ENCODE measurements around the gene SBF2.
"Not testable (repeated sequence)": the region's sequence is repeated elsewhere in the genome, so short reads cannot be mapped to it uniquely, and the experiment has no call there.

SBF2 gene

DNA sequence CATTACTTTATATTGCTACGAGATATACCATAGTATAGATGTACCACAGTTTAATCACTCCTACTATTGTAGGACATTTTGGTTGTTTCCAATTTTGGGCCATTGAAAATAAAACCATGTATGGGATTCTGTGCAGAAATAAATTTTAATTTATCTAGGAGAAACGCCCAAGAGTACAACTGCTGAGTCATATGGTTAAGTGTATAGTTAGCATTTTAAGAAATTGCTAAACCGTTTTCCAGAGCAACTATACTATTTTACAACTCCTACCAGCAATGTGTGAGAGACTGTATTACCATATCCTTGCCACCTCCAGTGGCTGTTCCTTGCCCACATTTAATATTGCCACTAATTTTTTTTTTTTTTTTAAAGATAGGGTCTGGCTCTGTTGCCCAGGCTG is 163.1 kb downstream of the SBF2 start:
- Histone ChIP-seq H3K9ac (ENCODE audit: low read depth, low read length) (no peak overlapping the region), H3K27me3 (ENCODE audit: control insufficient read depth, insufficient read depth, low read length) (no peaks in the 10 kb centered on the region), H3K4me3 (ENCODE audit: low read depth, low read length) (no peak overlapping the region), H3K9me3 (ENCODE audit: control insufficient read depth, insufficient read depth, low read length) (0 out of 2 replicates have a peak, but pooled peaks cover 8% of the 10 kb centered on the region), H3K36me3 (ENCODE audit: control insufficient read depth, insufficient read depth, low read length) (no peaks in the 10 kb centered on the region), H3K4me1 (ENCODE audit: control insufficient read depth, insufficient read depth, low read length) (no peaks in the 10 kb centered on the region), H3K27ac (ENCODE audit: low read depth, low read length) (no peak overlapping the region)

DNA sequence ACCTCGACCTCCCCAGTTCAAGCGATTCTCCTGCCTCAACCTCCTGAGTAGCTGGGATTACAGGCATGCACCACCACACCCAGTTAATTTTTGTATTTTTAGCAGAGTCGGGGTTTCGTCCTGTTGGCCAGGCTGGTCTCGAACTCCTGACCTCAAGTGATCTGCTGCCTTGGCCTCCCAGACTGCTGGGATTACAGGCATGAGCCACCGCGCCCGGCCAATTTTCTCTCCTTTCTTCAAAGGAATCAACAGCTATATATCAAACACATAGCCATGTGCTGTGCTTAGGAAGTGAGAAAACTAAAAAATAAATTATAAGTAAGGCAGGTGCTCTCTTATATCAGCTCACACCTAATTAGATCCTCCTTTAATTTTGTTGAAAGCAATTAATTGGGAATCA is 164.8 kb downstream of the SBF2 start:
- not testable (repeated sequence) for H3K27ac ChIP-seq (ENCODE audit: low read depth, low read length); H3K4me3 ChIP-seq (ENCODE audit: low read depth, low read length); H3K9ac ChIP-seq (ENCODE audit: low read depth, low read length); H3K27me3 ChIP-seq (ENCODE audit: control insufficient read depth, insufficient read depth, low read length); H3K9me3 ChIP-seq (ENCODE audit: control insufficient read depth, insufficient read depth, low read length); H3K36me3 ChIP-seq (ENCODE audit: control insufficient read depth, insufficient read depth, low read length); H3K4me1 ChIP-seq (ENCODE audit: control insufficient read depth, insufficient read depth, low read length)

DNA sequence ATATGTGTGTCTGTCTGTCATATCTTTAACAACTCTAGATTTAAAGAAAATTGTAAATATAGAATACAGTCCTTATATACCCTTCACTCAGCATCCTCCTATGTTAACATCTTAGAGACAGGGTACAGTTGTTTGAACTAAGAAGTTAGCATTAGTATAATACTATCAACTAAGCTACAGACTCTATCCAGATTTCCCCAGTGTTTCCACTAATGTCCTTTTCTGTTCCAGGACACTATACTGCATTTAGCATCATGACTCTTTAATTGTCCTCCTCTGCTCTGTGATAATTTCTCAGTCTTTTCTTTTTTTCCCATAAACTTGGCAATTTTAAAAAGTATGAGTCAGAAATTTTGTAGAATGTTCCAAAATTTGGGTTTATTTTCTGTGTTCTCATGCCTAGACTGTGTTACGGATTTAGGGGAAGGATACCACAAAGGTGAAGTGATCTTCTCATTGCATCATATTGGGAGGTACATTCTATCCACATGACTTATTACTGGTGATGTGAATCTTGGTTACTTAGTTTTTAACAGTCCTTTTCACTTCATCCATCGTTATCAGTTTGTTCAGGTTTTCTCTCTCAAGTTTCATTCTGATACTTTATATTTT is 168.4 kb downstream of the SBF2 start:
- H3K4me1 ChIP-seq (ENCODE audit: control insufficient read depth, insufficient read depth, low read length): peaks cover 14% of the 10 kb centered on the region
- H3K27me3 ChIP-seq (ENCODE audit: control insufficient read depth, insufficient read depth, low read length): no peaks in the 10 kb centered on the region
- no peak overlapping the region for H3K4me3 ChIP-seq (ENCODE audit: low read depth, low read length)
- H3K9me3 ChIP-seq (ENCODE audit: control insufficient read depth, insufficient read depth, low read length): no peaks in the 10 kb centered on the region
- no peak overlapping the region for H3K9ac ChIP-seq (ENCODE audit: low read depth, low read length)
- H3K36me3 ChIP-seq (ENCODE audit: control insufficient read depth, insufficient read depth, low read length): no peaks in the 10 kb centered on the region
- H3K27ac ChIP-seq (ENCODE audit: low read depth, low read length): no peak overlapping the region

DNA sequence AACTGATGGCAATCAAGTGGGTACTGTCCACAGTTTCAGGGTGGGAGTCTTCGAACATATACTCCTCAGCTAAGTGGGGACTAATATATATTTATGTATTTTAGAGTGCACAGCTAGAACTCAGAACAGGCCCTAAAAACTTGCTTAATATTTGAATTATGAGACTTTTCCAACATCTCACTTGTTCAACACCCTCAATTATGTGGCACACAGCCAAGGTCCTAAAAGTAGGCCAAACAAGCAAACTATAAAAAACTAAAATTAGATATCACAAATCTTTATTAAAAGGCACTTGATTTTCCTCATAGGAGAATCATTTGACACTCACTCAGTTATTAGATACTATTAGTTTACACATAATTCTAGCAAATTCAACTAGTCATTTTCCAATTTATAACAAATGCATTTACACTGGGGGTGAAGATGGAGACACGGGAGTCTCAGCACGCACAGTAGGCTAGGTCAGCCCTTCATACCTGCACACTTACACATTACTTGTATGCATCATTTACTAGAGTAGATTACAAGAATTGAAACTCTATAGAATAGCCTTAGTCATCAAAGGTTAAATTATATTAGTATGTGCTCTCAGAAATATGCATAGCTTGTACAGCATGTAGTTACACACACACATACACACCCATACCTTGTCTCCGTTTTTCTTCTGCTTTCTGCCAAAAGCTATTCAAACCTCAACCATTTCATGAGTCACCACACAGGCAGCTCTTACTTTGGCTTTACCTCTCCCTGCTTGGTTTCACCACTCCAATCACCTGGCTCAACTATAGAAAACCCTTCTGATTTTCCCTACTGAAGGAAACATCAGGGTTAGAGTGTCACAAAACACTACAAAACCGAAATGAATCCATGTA is 171.5 kb downstream of the SBF2 start:
- H3K36me3 ChIP-seq (ENCODE audit: control insufficient read depth, insufficient read depth, low read length): no peaks in the 10 kb centered on the region
- peaks cover 14% of the 10 kb centered on the region for H3K4me1 ChIP-seq (ENCODE audit: control insufficient read depth, insufficient read depth, low read length)
- H3K27me3 ChIP-seq (ENCODE audit: control insufficient read depth, insufficient read depth, low read length): no peaks in the 10 kb centered on the region
- H3K4me3 ChIP-seq (ENCODE audit: low read depth, low read length): no peak overlapping the region
- no peak overlapping the region for H3K9ac ChIP-seq (ENCODE audit: low read depth, low read length)
- no peaks in the 10 kb centered on the region for H3K9me3 ChIP-seq (ENCODE audit: control insufficient read depth, insufficient read depth, low read length)
- peak overlapping the region; percentile 21 for H3K27ac ChIP-seq (ENCODE audit: low read depth, low read length)

DNA sequence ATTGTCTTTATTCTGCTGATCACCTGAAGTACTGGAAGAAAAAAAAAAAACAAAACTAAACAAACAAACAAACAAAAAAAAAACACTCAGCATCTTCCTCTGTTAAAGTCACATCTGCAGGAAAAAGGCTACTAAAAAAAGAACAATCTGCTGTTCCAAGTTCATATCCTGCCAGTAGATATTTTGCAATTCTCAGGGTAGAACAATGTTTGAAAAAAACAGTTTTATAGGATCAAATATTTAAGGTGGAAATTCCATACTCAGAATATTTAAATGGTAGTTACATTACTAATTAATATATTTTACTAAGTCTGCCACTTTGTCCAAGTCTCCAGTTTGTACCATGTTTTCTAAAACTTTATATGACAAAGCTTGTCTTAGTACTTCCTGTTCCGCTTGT is 175.2 kb downstream of the SBF2 start:
- H3K27ac ChIP-seq (ENCODE audit: low read depth, low read length): no peak overlapping the region
- H3K4me3 ChIP-seq (ENCODE audit: low read depth, low read length): no peak overlapping the region
- no peaks in the 10 kb centered on the region for H3K9me3 ChIP-seq (ENCODE audit: control insufficient read depth, insufficient read depth, low read length)
- no peaks in the 10 kb centered on the region for H3K27me3 ChIP-seq (ENCODE audit: control insufficient read depth, insufficient read depth, low read length)
- H3K9ac ChIP-seq (ENCODE audit: low read depth, low read length): no peak overlapping the region
- H3K4me1 ChIP-seq (ENCODE audit: control insufficient read depth, insufficient read depth, low read length): peaks cover 14% of the 10 kb centered on the region
- no peaks in the 10 kb centered on the region for H3K36me3 ChIP-seq (ENCODE audit: control insufficient read depth, insufficient read depth, low read length)

DNA sequence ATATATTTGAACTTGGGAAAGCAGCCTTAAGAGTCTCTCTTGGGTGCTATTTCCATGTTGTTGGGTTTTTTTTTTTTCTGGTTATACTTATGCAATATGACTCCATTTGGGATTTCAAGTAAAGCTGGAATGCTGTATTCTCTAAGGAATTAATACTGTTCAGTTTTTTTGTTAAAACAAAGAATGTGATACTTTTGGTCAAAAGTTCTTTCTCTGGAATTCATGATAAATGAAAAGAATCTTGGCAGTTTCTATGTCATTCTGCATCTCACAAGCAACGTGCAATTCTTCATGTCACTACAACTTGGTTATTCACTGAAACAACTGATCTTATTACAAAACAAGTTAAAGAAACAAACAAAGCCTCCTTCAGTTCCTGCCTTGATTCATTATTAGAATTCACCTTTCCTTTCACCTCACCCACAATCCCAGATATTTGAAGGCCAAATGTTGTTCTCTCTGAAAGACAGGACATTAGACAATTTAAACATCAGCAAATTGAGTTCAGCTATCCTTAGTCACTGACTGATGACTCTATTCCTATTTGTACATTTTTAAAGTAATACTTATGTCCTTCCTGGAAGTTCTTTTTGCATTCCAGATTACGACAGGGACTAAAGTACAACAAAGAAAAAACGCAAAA is 176.2 kb downstream of the SBF2 start:
- Histone ChIP-seq H3K9ac (ENCODE audit: low read depth, low read length) (no peak overlapping the region), H3K9me3 (ENCODE audit: control insufficient read depth, insufficient read depth, low read length) (no peaks in the 10 kb centered on the region), H3K4me3 (ENCODE audit: low read depth, low read length) (no peak overlapping the region), H3K36me3 (ENCODE audit: control insufficient read depth, insufficient read depth, low read length) (no peaks in the 10 kb centered on the region), H3K27ac (ENCODE audit: low read depth, low read length) (no peak overlapping the region), H3K27me3 (ENCODE audit: control insufficient read depth, insufficient read depth, low read length) (no peaks in the 10 kb centered on the region), H3K4me1 (ENCODE audit: control insufficient read depth, insufficient read depth, low read length) (peaks cover 10% of the 10 kb centered on the region)

DNA sequence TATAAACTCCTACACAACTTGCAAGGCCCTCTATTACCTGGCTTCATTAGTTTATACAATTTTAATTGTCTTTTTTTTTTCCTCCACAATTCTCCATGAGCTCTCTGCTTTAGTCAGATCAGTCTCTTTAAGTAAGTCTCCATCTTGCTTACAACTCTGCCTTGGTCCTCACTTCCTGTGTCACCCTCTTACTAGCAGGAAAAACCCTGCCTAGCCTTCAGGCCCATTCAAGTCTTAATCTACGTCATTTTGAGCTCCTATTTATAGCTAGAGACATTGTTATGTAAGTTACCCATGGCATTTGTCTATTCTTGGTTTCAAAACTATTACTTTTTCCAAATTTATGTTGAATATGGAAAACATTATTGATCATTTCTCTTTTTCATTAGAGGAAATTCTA is 177.4 kb downstream of the SBF2 start:
- Histone ChIP-seq H3K9me3 (ENCODE audit: control insufficient read depth, insufficient read depth, low read length) (no peaks in the 10 kb centered on the region), H3K4me3 (ENCODE audit: low read depth, low read length) (no peak overlapping the region), H3K4me1 (ENCODE audit: control insufficient read depth, insufficient read depth, low read length) (peaks cover 2% of the 10 kb centered on the region), H3K9ac (ENCODE audit: low read depth, low read length) (no peak overlapping the region), H3K27me3 (ENCODE audit: control insufficient read depth, insufficient read depth, low read length) (no peaks in the 10 kb centered on the region), H3K36me3 (ENCODE audit: control insufficient read depth, insufficient read depth, low read length) (no peaks in the 10 kb centered on the region), H3K27ac (ENCODE audit: low read depth, low read length) (no peak overlapping the region)

DNA sequence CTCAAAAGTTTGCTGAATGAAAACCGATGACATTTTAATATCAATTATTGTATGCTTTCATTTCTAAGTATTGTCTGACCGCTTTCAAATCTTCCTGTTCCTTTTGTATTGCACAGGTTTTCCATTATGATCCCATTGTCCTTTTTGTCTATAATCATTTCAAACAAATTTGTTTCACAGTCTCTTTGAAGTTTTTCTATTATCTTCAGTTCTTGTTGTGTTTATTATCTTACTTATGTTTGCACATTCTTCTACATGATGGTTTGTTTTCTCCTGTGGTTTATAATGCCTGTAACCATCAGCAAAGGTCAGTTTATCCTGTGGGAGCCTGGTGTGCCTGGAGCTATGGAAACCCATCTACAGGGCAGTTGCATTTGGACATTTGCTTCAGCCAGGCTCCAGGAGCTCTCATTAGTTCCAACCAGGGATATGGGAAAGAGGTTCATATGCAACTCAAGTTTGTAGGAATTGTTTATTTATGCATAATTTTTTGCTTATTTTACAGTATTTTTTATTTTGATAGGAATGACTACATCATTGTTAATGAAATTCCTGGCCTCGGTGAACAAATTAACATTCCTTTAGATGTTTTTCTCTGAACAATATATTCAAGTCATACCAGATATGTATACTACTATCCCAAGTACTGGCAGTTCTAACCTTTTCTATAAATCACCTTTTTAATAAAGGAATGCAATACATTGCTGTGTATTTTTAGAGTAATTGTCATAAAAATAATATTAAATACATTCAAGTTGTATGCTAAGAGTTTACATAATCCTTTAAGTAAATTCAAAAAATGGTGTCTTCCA is 179.2 kb downstream of the SBF2 start:
- H3K9me3 ChIP-seq (ENCODE audit: control insufficient read depth, insufficient read depth, low read length): no peaks in the 10 kb centered on the region
- H3K9ac ChIP-seq (ENCODE audit: low read depth, low read length): no peak overlapping the region
- no peaks in the 10 kb centered on the region for H3K36me3 ChIP-seq (ENCODE audit: control insufficient read depth, insufficient read depth, low read length)
- no peak overlapping the region for H3K4me3 ChIP-seq (ENCODE audit: low read depth, low read length)
- no peak overlapping the region for H3K27ac ChIP-seq (ENCODE audit: low read depth, low read length)
- peaks cover 10% of the 10 kb centered on the region for H3K4me1 ChIP-seq (ENCODE audit: control insufficient read depth, insufficient read depth, low read length)
- H3K27me3 ChIP-seq (ENCODE audit: control insufficient read depth, insufficient read depth, low read length): no peaks in the 10 kb centered on the region

DNA sequence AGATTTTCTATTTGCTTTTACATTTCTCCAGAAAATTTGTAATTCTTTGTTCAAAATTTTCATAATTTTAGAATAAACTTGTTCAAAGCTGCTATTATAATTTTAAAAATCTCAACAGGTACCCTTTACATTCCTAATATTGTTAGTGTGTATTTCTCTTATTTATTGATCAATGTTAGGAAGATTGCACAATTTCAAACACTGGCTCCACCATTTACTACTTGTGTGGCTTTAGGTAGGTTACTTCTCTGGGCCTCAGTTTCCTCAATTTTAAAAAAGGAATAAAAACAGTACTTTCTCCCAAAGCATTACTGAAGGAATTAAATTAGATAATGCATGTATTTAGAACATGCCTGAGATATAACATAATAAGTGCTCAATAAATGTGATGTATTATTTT is 180.2 kb downstream of the SBF2 start:
- Histone ChIP-seq H3K9ac (ENCODE audit: low read depth, low read length) (no peak overlapping the region), H3K4me1 (ENCODE audit: control insufficient read depth, insufficient read depth, low read length) (peaks cover 18% of the 10 kb centered on the region), H3K27me3 (ENCODE audit: control insufficient read depth, insufficient read depth, low read length) (no peaks in the 10 kb centered on the region), H3K9me3 (ENCODE audit: control insufficient read depth, insufficient read depth, low read length) (no peaks in the 10 kb centered on the region), H3K4me3 (ENCODE audit: low read depth, low read length) (no peak overlapping the region), H3K36me3 (ENCODE audit: control insufficient read depth, insufficient read depth, low read length) (no peaks in the 10 kb centered on the region), H3K27ac (ENCODE audit: low read depth, low read length) (no peak overlapping the region)

DNA sequence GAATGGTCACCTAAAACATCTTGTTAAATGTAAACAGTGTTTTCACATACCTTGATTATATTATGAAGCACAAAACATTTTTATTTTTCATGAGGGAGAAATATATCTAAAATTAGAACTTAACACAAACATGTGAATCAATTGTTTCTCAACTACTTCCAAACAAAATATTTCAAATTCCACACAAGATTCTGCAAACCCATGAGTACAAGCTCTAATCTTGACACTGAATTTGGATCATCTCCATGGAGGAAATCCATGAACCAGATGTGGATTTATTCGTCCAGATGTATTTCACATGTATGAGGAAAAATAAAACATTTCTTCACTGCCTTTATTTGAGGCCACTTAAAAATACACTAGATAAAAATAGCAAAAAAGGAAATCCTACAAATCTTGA is 184.2 kb downstream of the SBF2 start:
- H3K4me3 ChIP-seq (ENCODE audit: low read depth, low read length): no peak overlapping the region
- H3K27me3 ChIP-seq (ENCODE audit: control insufficient read depth, insufficient read depth, low read length): no peaks in the 10 kb centered on the region
- no peak overlapping the region for H3K9ac ChIP-seq (ENCODE audit: low read depth, low read length)
- peaks cover 18% of the 10 kb centered on the region for H3K4me1 ChIP-seq (ENCODE audit: control insufficient read depth, insufficient read depth, low read length)
- H3K36me3 ChIP-seq (ENCODE audit: control insufficient read depth, insufficient read depth, low read length): no peaks in the 10 kb centered on the region
- no peaks in the 10 kb centered on the region for H3K9me3 ChIP-seq (ENCODE audit: control insufficient read depth, insufficient read depth, low read length)
- peak overlapping the region; percentile 9 for H3K27ac ChIP-seq (ENCODE audit: low read depth, low read length)
